Neural progenitor cell (in vitro differentiated cells): ENCODE results near the gene HOXD12. TPM values are rescaled to one million over a fixed set of nuclear protein-coding genes. Genes with fewer than 3 reads are reported as not detected.

ENCODE experiments used
- DNase-seq: peaks from one replicate; pipeline ENCODE4 v3.0.0-alpha.2; 2016; ENCODE audit warnings: low spot score
- H2AFZ ChIP-seq: fragments of 200-600 bp; sonication (generic); replicated peaks from 2 replicates; pipeline ENCODE4 v1.6.1; 2016; ENCODE audit warnings: antibody characterized with exemption
- H3F3A ChIP-seq: fragments of 200-600 bp; sonication (generic); 2 replicates; pipeline ENCODE4 v1.6.1; 2016; ENCODE audit warnings: antibody characterized with exemption, low read depth
- H3K27ac ChIP-seq: fragments of 200-600 bp; sonication (generic); 2 replicates; pipeline ENCODE4 v1.5.1; 2016; ENCODE audit warnings: mild to moderate bottlenecking
- H3K27me3 ChIP-seq: fragments of 200-600 bp; sonication (generic); 2 replicates; pipeline ENCODE4 v1.6.1; 2016; ENCODE audit warnings: mild to moderate bottlenecking, moderate library complexity
- H3K36me3 ChIP-seq: fragments of 200-600 bp; sonication (generic); 2 replicates; pipeline ENCODE4 v1.5.1; 2016
- H3K4me1 ChIP-seq: fragments of 200-600 bp; sonication (generic); 2 replicates; pipeline ENCODE4 v1.6.1; 2016; ENCODE audit warnings: mixed run types
- H3K4me2 ChIP-seq: fragments of 200-600 bp; sonication (generic); 2 replicates; pipeline ENCODE4 v1.6.1; 2016
- H3K4me3 ChIP-seq: fragments of 200-600 bp; sonication (generic); 2 replicates; pipeline ENCODE4 v1.5.1; 2016
- H3K79me2 ChIP-seq: fragments of 200-600 bp; sonication (generic); 2 replicates; pipeline ENCODE4 v1.6.1; 2016; ENCODE audit warnings: low read depth
- H3K9ac ChIP-seq: fragments of 200-600 bp; sonication (generic); 2 replicates; pipeline ENCODE4 v1.6.1; 2016
- H3K9me3 ChIP-seq: fragments of 200-600 bp; sonication (generic); 2 replicates; pipeline ENCODE4 v1.5.1; 2016; ENCODE audit warnings: low read depth
- H4K20me1 ChIP-seq: fragments of 200-600 bp; sonication (generic); 2 replicates; pipeline ENCODE4 v1.6.1; 2016; ENCODE audit warnings: low read depth
- H3K27ac Mint-ChIP-seq: 3 replicates; pipeline ENCODE4 v1.8.0; 2021; ENCODE audit warnings: mixed read lengths
- H3K27me3 Mint-ChIP-seq: 2 replicates; pipeline ENCODE4 v1.8.0; 2022; ENCODE audit warnings: low read depth, mild to moderate bottlenecking, inconsistent platforms, moderate library complexity, mixed read lengths; ENCODE audit not compliant: insufficient read depth
- H3K36me3 Mint-ChIP-seq: 3 replicates; pipeline ENCODE4 v1.8.0; 2021; ENCODE audit warnings: mixed read lengths
- H3K4me1 Mint-ChIP-seq: 3 replicates; pipeline ENCODE4 v1.8.0; 2021; ENCODE audit warnings: mixed read lengths
- H3K4me3 Mint-ChIP-seq: 3 replicates; pipeline ENCODE4 v1.8.0; 2021; ENCODE audit warnings: mild to moderate bottlenecking, moderate library complexity, mixed read lengths
- H3K9me3 Mint-ChIP-seq: 3 replicates; pipeline ENCODE4 v1.8.0; 2020; ENCODE audit warnings: mixed read lengths
- EZH2 ChIP-seq: fragments of 200-600 bp; sonication (generic); IDR thresholded peaks from 2 replicates; pipeline ENCODE4 v1.6.1; 2017; ENCODE audit warnings: antibody characterized with exemption, mild to moderate bottlenecking, moderate library complexity
- EZH2phosphoT487 ChIP-seq: fragments of 200-600 bp; sonication (generic); IDR thresholded peaks from 2 replicates; pipeline ENCODE4 v1.6.1; 2017; ENCODE audit warnings: antibody characterized with exemption
- total RNA-seq: library from RNA; depleted of rRNA; stranded (reverse); fragments of >200 nt; gene quantifications from 2 replicates; pipeline ENCODE4 v1.2.3, GENCODE V29; 2015; ENCODE audit warnings: low replicate concordance
- TF ChIP-seq, protein P1 (sequence below): fragments of 200-600 bp; sonication (generic); IDR thresholded peaks from 2 replicates; pipeline ENCODE4 v1.5.1; 2017; ENCODE audit warnings: antibody characterized with exemption, mild to moderate bottlenecking

The HOXD12 gene
- total RNA-seq, 1 donor from 2014 or later: not detected

GRCh38 chr2:176120364-176121189 lies 21.0 kb downstream of the HOXD12 start:
- Histone ChIP-seq H3F3A (no peaks in the 10 kb centered on the region), H2AFZ (no peak overlapping the region), H3K4me1 (no peaks in the 10 kb centered on the region), H3K79me2 (no peaks in the 10 kb centered on the region), H3K36me3 (no peaks in the 10 kb centered on the region), H3K27ac (no peak overlapping the region), H3K9ac (no peak overlapping the region), H3K27me3 (peaks cover 100% of the 10 kb centered on the region), H3K4me2 (no peak overlapping the region), H3K4me3 (no peak overlapping the region), H3K9me3 (no peaks in the 10 kb centered on the region), H4K20me1 (peaks cover 87% of the 10 kb centered on the region)
- H3K36me3 Mint-ChIP-seq: peaks cover 6% of the 10 kb centered on the region
- H3K27me3 Mint-ChIP-seq: peaks cover 84% of the 10 kb centered on the region
- no peak for DNase-seq
- no peak overlapping the region for H3K4me3 Mint-ChIP-seq
- TF ChIP-seq, protein P1, sequence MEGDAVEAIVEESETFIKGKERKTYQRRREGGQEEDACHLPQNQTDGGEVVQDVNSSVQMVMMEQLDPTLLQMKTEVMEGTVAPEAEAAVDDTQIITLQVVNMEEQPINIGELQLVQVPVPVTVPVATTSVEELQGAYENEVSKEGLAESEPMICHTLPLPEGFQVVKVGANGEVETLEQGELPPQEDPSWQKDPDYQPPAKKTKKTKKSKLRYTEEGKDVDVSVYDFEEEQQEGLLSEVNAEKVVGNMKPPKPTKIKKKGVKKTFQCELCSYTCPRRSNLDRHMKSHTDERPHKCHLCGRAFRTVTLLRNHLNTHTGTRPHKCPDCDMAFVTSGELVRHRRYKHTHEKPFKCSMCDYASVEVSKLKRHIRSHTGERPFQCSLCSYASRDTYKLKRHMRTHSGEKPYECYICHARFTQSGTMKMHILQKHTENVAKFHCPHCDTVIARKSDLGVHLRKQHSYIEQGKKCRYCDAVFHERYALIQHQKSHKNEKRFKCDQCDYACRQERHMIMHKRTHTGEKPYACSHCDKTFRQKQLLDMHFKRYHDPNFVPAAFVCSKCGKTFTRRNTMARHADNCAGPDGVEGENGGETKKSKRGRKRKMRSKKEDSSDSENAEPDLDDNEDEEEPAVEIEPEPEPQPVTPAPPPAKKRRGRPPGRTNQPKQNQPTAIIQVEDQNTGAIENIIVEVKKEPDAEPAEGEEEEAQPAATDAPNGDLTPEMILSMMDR: no peak
- no peak for TF ChIP-seq EZH2
- TF ChIP-seq EZH2phosphoT487: no peak
- H3K27ac Mint-ChIP-seq: no peak overlapping the region
- H3K4me1 Mint-ChIP-seq: peaks cover 5% of the 10 kb centered on the region
- peaks cover 20% of the 10 kb centered on the region for H3K9me3 Mint-ChIP-seq

DNA sequence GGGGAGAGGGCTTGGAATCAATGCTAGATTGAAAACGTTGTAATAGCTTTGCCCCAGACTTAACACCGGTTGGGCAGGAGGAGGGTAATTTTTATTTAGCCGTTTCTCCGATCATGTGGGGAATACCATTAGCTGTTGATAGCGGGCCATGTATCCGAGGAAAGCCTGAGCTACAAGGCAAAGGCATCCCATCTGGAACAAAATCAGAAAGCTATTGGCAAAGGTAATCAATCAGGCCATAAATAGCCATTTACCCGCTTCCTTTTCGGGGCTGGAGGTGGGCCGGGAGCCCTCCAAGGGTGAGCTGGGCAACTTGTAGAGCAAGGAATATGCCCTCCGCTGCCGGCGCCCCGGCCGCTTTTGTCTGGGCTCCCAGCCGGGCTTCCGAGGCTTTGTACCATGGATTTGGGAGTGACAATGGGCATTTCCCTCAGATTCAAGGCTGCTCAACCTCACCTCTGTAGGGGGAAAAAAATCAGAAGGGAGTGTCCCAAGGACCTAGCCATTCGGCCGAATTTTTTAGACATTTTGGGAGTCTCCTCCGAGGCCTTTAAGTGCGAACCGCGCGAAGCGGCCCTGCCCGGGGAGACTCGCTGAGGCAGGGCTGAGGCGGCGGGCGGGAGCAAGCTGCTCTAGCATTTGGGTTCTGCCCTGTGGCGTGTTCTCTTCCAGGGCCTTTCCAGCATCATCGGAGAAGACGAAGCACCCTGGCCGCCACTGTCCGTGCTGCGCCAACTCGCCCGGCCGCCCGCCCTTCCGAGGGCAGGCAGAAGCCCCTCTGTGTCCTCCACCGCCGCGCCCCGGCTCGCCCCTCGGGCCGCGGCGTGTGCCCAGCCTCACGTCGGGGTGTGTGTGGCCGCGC lies 21.8 kb downstream of the HOXD12 start:
- peaks cover 87% of the 10 kb centered on the region for H4K20me1 ChIP-seq
- peaks cover 5% of the 10 kb centered on the region for H3K4me1 Mint-ChIP-seq
- H3K27me3 Mint-ChIP-seq: peaks cover 84% of the 10 kb centered on the region
- no peak overlapping the region for H3K4me2 ChIP-seq
- no peak for DNase-seq
- H3K79me2 ChIP-seq: no peaks in the 10 kb centered on the region
- H3K36me3 ChIP-seq: no peaks in the 10 kb centered on the region
- no peak overlapping the region for H3K27ac Mint-ChIP-seq
- H3K9me3 Mint-ChIP-seq: peaks cover 17% of the 10 kb centered on the region
- H3K36me3 Mint-ChIP-seq: peaks cover 6% of the 10 kb centered on the region
- H2AFZ ChIP-seq: no peak overlapping the region
- H3K27me3 ChIP-seq: peaks cover 100% of the 10 kb centered on the region
- no peak overlapping the region for H3K27ac ChIP-seq
- peak overlapping the region; percentile 63 for H3K4me3 Mint-ChIP-seq
- TF ChIP-seq EZH2 (peak; percentile 83), EZH2phosphoT487 (peak; percentile 91)
- TF ChIP-seq, protein P1: no peak
- H3K4me1 ChIP-seq: no peaks in the 10 kb centered on the region
- no peaks in the 10 kb centered on the region for H3K9me3 ChIP-seq
- H3K4me3 ChIP-seq: no peak overlapping the region
- no peak overlapping the region for H3K9ac ChIP-seq
- H3F3A ChIP-seq: no peaks in the 10 kb centered on the region

GRCh38 chr2:176122052-176122682 lies 22.6 kb downstream of the HOXD12 start:
- Histone ChIP-seq H2AFZ (peak overlapping the region; percentile 68), H3K4me2 (peak overlapping the region; percentile 79), H3K27me3 (peaks cover 100% of the 10 kb centered on the region), H3K27ac (no peak overlapping the region), H3K36me3 (no peaks in the 10 kb centered on the region), H3F3A (no peaks in the 10 kb centered on the region), H3K4me1 (no peaks in the 10 kb centered on the region), H3K4me3 (peak overlapping the region; percentile 42), H3K79me2 (no peaks in the 10 kb centered on the region), H3K9ac (no peak overlapping the region), H4K20me1 (peaks cover 86% of the 10 kb centered on the region), H3K9me3 (no peaks in the 10 kb centered on the region)
- no peak overlapping the region for H3K27ac Mint-ChIP-seq
- peak overlapping the region; percentile 81 for H3K4me3 Mint-ChIP-seq
- peak; percentile 65 for DNase-seq
- H3K9me3 Mint-ChIP-seq: peaks cover 10% of the 10 kb centered on the region
- TF ChIP-seq EZH2phosphoT487: no peak
- TF ChIP-seq EZH2: peak; percentile 89
- TF ChIP-seq, protein P1: peak; percentile 14
- H3K4me1 Mint-ChIP-seq: peaks cover 5% of the 10 kb centered on the region
- peaks cover 3% of the 10 kb centered on the region for H3K36me3 Mint-ChIP-seq
- peaks cover 84% of the 10 kb centered on the region for H3K27me3 Mint-ChIP-seq
